Colonic mucosa (tissue), 4 donors: Measurements from ENCODE around the gene NAA40. TPM values are rescaled to one million over a fixed set of nuclear protein-coding genes. Genes with fewer than 3 reads are reported as not detected.
A peak's percentile ranks its signal among the peaks of the same experiment; 100 is the strongest.

Experiments used
- DNase-seq: peaks from one replicate; pipeline ENCODE4 v3.0.0-alpha.2; 2020
- H3K27ac ChIP-seq: fragments of 200-600 bp; one replicate; pipeline ENCODE4 v1.8.0; 2021
- H3K27me3 ChIP-seq: fragments of 200-600 bp; one replicate; pipeline ENCODE4 v1.8.0; 2021
- H3K36me3 ChIP-seq: fragments of 200-600 bp; one replicate; pipeline ENCODE4 v1.8.0; 2021
- H3K4me1 ChIP-seq: fragments of 200-600 bp; one replicate; pipeline ENCODE4 v1.8.0; 2021; ENCODE audit warnings: mild to moderate bottlenecking
- H3K4me3 ChIP-seq: fragments of 200-600 bp; one replicate; pipeline ENCODE4 v1.8.0; 2021
- H3K9ac ChIP-seq, 2 donors: one replicate each; pipeline ENCODE4 v1.7.0; 2013; ENCODE audit warnings: control low read depth in 2 of 2, low read depth in 2 of 2, low read length in 2 of 2
- H3K9me3 ChIP-seq: fragments of 200-600 bp; one replicate; pipeline ENCODE4 v1.8.0; 2021
- intact Hi-C: fragments of 100-400 bp; cut with DNase I; formaldehyde crosslinking; loops from one replicate; pipeline ENCODE4 v1.14.1; 2022
- total RNA-seq, 2 donors: library from RNA; stranded (reverse); fragmentation: NEBNext Ultra II Directional in 1 of 2; extraction: Animal tissue kit (Norgen Biotek cat#: 25700) in 1 of 2; gene quantifications; one replicate each; pipeline ENCODE4 v1.2.1, GENCODE V29; 2021
- TF ChIP-seq, protein P1 (sequence below): fragments of 200-600 bp; IDR thresholded peaks from one replicate; pipeline ENCODE4 v1.8.0; 2022; ENCODE audit warnings: antibody characterized with exemption, mild to moderate bottlenecking
- donor health status: healthy.
- donor health status: DM: no; HTN: no; CAD: no.
- donor health status: DM: no; HTN: no; CAD: no.

The NAA40 gene
- total RNA-seq, 2 donors from 2014 or later = 20.5 to 32.9 TPM

DNA sequence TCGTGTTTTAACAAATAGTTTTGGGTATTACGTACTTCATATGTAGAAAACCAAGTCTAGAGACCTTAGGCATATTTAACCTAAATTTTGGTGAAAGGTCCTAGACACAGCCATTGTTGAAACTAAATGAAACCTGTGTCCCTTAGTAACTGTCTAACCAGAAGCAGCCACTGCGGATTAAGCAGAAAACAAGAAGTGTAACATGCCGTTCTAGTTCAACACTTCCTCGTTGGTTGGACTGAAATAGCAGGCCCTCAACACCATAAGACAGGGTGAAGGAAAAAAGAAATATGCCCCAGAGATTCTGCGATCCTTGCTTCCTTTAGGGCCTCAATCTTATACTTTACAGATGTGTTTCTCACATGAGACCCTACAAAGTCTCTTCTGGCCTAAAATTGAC, 2.0 kb downstream of the NAA40 start:
- Histone ChIP-seq H3K9me3 (no peaks in the 10 kb centered on the region), H3K36me3 (no peaks in the 10 kb centered on the region), H3K4me1 (peaks cover 3% of the 10 kb centered on the region), H3K4me3 (no peak overlapping the region), H3K27me3 (no peaks in the 10 kb centered on the region), H3K27ac (no peak overlapping the region), H3K9ac (no peak overlapping the region)
- TF ChIP-seq, protein P1, sequence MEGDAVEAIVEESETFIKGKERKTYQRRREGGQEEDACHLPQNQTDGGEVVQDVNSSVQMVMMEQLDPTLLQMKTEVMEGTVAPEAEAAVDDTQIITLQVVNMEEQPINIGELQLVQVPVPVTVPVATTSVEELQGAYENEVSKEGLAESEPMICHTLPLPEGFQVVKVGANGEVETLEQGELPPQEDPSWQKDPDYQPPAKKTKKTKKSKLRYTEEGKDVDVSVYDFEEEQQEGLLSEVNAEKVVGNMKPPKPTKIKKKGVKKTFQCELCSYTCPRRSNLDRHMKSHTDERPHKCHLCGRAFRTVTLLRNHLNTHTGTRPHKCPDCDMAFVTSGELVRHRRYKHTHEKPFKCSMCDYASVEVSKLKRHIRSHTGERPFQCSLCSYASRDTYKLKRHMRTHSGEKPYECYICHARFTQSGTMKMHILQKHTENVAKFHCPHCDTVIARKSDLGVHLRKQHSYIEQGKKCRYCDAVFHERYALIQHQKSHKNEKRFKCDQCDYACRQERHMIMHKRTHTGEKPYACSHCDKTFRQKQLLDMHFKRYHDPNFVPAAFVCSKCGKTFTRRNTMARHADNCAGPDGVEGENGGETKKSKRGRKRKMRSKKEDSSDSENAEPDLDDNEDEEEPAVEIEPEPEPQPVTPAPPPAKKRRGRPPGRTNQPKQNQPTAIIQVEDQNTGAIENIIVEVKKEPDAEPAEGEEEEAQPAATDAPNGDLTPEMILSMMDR = no peak
- no peak for DNase-seq
- intact Hi-C loops = loop anchor here (5.0 kb wide), 1 partner anchor 173 kb away; the partner anchor contains the start of gene ZFTA

DNA sequence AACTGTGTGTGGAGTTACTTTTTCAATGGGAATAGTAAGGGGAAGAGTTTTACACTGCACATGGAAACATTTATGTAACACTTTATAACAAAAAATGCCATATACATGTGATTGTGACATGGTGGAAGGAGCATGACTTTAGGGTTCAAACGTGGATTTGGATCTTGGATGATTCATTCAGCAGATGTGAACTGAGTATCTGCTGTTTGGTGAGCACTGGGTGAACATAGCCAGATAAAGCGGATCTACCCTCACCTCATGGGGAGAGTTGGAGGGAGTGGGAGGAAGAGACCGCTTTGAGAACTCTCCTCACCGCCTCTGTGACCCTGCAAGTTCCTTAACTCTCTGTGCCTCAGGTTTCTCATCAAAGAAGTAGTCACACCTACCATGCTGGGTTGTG, 3.1 kb downstream of the NAA40 start:
- peaks cover 3% of the 10 kb centered on the region for H3K4me1 ChIP-seq
- TF ChIP-seq, protein P1 = no peak
- H3K9me3 ChIP-seq = no peaks in the 10 kb centered on the region
- H3K9ac ChIP-seq = no peak overlapping the region
- H3K27ac ChIP-seq = no peak overlapping the region
- no peaks in the 10 kb centered on the region for H3K27me3 ChIP-seq
- peaks cover 2% of the 10 kb centered on the region for H3K36me3 ChIP-seq
- intact Hi-C loops = loop anchor here (5.0 kb wide), 1 partner anchor 175 kb away; the partner anchor contains the start of gene ZFTA
- no peak for DNase-seq
- H3K4me3 ChIP-seq = no peak overlapping the region

DNA sequence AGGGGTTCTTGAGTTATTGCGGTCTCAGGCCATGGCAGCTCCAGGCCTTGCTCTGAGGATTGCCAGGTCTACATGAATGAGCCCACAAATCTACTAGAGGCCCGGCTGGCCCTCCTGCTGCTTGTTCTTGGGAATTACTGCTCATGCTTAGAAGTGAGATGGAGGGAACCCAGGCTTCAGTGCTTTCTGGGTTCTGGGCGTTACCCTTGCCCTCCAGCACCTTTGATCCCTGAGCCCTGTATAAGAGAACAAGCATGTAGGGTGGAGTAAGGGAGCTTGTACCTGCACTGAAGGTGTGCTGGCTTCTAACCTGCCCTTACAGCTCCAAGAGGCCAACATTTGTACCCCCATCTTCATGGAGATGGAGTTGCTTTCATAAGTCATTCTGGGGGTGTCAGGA, 4.0 kb downstream of the NAA40 start:
- TF ChIP-seq, protein P1 = no peak
- Histone ChIP-seq H3K36me3 (peaks cover 2% of the 10 kb centered on the region), H3K4me3 (no peak overlapping the region), H3K9ac (no peak overlapping the region), H3K9me3 (no peaks in the 10 kb centered on the region), H3K27me3 (no peaks in the 10 kb centered on the region), H3K27ac (no peak overlapping the region), H3K4me1 (peaks cover 3% of the 10 kb centered on the region)
- no peak for DNase-seq
- intact Hi-C loops = loop anchor here (5.0 kb wide), 1 partner anchor 176 kb away; the partner anchor contains the start of gene ZFTA

DNA sequence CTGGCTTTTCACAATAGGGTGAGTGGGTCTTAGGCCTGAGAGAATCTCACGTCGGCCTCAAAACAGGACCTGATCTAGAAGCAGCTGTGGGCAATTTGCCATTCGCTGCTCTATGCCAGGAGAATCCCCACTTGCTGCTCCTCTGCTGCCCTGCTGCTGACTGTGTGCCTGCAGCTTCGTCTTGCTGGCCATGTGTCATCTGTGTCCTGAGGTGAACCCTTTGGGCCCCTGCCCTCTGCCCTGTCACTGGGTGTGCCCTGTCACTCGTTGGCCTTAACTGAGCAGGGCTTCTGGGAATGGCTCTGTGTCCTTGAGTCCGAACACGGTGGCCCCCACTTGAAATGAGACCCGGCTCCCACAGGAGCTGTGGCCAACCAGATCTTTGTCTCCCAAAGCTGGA, 6.2 kb downstream of the NAA40 start:
- H3K4me1 ChIP-seq = peaks cover 3% of the 10 kb centered on the region
- intact Hi-C loops = loop anchor here (5.0 kb wide), 1 partner anchor 178 kb away; the partner anchor contains the start of gene ZFTA
- TF ChIP-seq, protein P1 = no peak
- peak; percentile 38 for DNase-seq
- H3K36me3 ChIP-seq = peaks cover 2% of the 10 kb centered on the region
- no peaks in the 10 kb centered on the region for H3K27me3 ChIP-seq
- no peaks in the 10 kb centered on the region for H3K9me3 ChIP-seq
- H3K9ac ChIP-seq = peak overlapping the region in 1 of 2 donors; percentile 19
- no peak overlapping the region for H3K4me3 ChIP-seq
- H3K27ac ChIP-seq = no peak overlapping the region

DNA sequence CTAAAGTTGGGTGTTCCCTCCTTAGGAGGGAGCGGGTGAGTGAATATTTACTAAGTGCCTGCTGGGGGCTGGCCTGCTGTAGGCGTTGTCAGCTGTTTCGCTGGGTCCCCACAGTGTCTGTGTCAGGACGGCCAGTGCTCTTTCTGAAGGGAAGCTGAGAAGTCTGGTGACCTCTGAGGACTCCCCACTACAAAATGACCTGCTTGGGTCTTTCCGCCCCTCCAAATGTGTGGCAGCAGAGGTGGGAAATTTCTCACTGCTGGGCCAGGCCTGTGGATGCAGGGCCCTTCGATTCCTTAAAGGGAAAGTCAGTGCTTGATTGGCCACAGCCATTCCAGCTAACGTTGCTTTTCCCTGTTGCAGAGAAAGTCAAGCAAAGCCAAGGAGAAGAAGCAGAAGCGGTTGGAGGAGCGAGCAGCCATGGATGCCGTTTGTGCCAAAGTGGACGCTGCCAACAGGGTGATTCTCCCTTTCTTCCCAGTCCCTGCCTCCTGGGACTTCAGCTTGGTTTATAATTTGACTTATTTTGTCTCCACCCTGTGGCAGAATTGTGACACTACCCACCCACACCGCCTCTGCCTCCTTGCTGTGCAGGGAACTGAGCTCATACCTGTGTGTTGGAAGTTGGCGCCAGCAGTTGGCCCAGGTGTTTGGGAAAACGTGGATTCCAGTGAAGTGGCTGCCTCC, 6.8 kb downstream of the NAA40 start:
- no peak overlapping the region for H3K27ac ChIP-seq
- DNase-seq = peak; percentile 77
- no peak overlapping the region for H3K4me3 ChIP-seq
- H3K9me3 ChIP-seq = no peaks in the 10 kb centered on the region
- H3K36me3 ChIP-seq = peaks cover 2% of the 10 kb centered on the region
- intact Hi-C loops = loop anchor here (1.0 kb wide), 1 partner anchor 108 kb away; no protein-coding TSS in a partner anchor
- peaks cover 3% of the 10 kb centered on the region for H3K4me1 ChIP-seq
- peak overlapping the region in 1 of 2 donors; percentile 19 for H3K9ac ChIP-seq
- no peaks in the 10 kb centered on the region for H3K27me3 ChIP-seq
- TF ChIP-seq, protein P1 = peak; percentile 74
